Urinary bladder (tissue), 4 donors: Measurements from ENCODE around the gene KRT3. TPM values are rescaled to one million over a fixed set of nuclear protein-coding genes. Genes with fewer than 3 reads are reported as not detected.

Experiments used
- DNase-seq: peaks from one replicate; pipeline ENCODE4 v3.0.0-alpha.2; 2015; ENCODE audit errors: extremely low spot score
- H3K27ac ChIP-seq: one replicate; pipeline ENCODE4 v1.5.1; 2013; ENCODE audit warnings: low read depth, mild to moderate bottlenecking, moderate library complexity
- H3K36me3 ChIP-seq: one replicate; pipeline ENCODE4 v1.6.1; 2013; ENCODE audit warnings: mild to moderate bottlenecking, moderate library complexity; ENCODE audit not compliant: insufficient read depth
- H3K4me1 ChIP-seq: one replicate; pipeline ENCODE4 v1.6.1; 2013; ENCODE audit warnings: mild to moderate bottlenecking, moderate library complexity; ENCODE audit not compliant: insufficient read depth
- H3K4me3 ChIP-seq: one replicate; pipeline ENCODE4 v1.5.1; 2013; ENCODE audit warnings: low read depth, low read length
- WGBS: extraction: QIAGEN DNeasy Blood & Tissue Kit; methylation state at CpG from one replicate; pipeline ENCODE4 v1.1.7; 2013; 5-methylcytosine and 5-hydroxymethylcytosine counted together
- polyA plus RNA-seq: library from polyadenylated mRNA; stranded (reverse); fragments of 200-250 nt; gene quantifications from one replicate; pipeline ENCODE4 v1.2.3, GENCODE V29; 2013
- total RNA-seq: library from RNA; depleted of rRNA; stranded (reverse); fragments of >200 nt; gene quantifications from one replicate; pipeline ENCODE4 v1.2.3, GENCODE V29; 2014
- donor health status: healthy with polysubstance abuse.
- donor health status: healthy.

KRT3 gene
- total and polyA plus RNA-seq, 2 donors: not detected

DNA sequence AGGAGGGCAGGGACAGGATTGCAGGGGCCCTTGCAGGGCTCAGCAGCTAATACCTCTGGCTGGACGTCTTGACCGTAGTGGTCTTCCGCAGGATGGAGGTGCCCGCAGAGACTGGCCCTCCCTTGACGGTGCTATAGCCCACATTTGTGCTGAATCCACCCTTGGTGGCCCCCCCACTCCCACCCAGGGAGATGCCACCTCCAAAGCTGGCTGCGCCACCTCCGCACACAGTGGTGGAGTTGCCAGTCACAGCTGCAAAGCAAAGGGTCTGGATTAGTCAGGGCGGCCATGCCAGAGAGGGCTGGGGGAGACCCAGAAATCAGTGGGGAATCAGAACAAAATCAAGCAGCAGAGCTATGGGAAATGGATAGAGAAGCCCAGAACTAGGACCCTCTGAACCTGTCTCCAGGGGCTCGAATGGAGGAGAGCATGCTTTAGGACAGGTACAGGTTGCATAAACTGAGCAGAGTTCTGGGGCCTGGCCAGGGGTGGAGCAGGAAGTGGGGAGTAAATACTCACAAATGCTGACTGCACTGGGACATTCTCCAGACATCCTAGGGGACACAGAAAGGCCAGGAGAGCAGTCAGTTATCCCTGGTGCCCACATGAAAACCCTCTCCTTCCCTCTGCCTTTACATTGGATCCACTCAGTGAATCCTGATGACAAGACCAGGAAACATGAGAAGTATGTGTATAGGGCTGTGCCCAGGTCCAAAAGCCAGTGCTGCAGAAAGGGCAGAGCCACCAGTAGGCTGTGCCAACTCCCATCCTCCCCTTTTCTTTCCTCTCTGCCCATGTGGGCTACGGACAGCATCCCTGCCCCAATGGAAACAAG is 26.1 kb upstream of the KRT3 start:
- no peak overlapping the region for H3K27ac ChIP-seq
- no peak overlapping the region for H3K4me3 ChIP-seq
- DNase-seq: no peak
- H3K4me1 ChIP-seq: no peaks in the 10 kb centered on the region
- no peaks in the 10 kb centered on the region for H3K36me3 ChIP-seq
- WGBS: 84% methylated on average over 10 of the region's 10 CpGs

DNA sequence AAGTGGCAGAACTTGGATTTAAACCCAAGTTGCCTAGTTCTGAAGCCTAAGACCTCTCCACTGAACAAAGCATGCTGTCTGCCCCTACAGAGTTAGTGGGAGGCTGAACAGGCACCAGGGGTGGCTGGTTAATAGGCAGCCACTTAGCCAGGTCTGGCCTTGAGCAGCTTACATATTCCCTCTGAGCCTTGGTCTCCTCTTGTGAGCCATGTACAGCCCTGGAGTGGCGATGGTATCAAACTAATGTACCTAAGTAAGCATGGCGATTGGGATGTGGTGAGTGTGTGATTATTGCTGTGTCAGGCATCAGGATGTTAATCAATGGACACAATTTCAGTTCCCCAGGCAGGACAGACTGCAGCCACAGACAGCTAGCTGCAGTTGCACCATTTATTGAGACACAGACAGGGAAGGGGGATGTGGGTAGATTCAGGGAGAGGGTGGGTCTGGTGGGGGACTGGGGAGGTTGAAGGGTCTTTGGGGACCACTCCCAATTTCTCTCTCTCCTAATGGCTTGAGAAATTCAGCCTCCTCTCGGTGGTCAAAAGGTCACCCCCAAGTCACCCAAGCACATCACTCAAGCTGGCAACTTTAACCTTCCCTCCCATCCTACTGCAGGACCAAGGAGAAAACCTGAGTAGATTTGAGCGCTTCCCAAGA is 25.3 kb upstream of the KRT3 start:
- H3K36me3 ChIP-seq: no peaks in the 10 kb centered on the region
- 94% methylated on average over 4 of the region's 4 CpGs for WGBS
- H3K4me1 ChIP-seq: no peaks in the 10 kb centered on the region
- no peak overlapping the region for H3K4me3 ChIP-seq
- DNase-seq: no peak
- H3K27ac ChIP-seq: no peak overlapping the region

GRCh38 chr12:52820521-52820920 is 24.6 kb upstream of the KRT3 start:
- 92% methylated on average over 6 of the region's 6 CpGs for WGBS
- no peaks in the 10 kb centered on the region for H3K4me1 ChIP-seq
- no peak for DNase-seq
- no peaks in the 10 kb centered on the region for H3K36me3 ChIP-seq
- H3K27ac ChIP-seq: no peak overlapping the region
- no peak overlapping the region for H3K4me3 ChIP-seq

DNA sequence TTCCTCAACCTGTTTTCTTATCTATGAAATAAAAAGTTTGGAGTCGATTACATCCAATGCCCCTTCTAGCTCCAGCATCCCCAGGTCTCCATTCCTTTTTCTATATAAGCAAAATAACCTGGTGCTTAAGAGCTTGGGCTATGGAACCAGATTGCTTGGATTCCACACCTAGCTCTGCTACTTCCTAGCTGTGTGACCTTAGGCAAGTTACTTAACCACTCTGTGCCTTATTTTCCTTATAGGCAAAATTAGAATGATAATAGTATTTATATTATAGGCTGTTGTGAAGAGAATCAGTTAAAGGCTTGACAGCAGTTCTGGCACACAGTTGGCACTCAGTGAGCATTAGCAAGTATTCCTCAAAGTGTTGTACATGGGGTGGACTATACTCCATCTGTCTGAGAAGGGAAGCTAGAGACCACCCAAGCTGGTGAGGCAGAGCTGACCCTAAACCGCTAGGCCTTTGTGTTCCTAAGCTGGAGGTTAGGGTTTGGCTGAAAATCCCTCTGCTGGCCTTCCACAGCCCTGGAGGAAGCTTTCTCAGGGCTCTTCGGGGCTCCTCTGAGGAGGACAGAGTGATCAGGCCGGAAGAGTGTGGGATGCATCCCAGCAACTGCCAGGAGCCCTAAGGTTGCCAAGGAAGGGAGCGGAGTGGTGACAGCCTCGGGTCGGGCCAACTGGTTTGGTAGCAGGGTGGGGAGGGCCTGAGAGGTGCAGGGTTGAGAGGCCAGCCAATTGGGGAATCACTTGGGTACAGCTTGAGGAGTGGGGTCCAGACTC is 24.0 kb upstream of the KRT3 start:
- Histone ChIP-seq H3K4me3 (no peak overlapping the region), H3K4me1 (no peaks in the 10 kb centered on the region), H3K36me3 (no peaks in the 10 kb centered on the region), H3K27ac (no peak overlapping the region)
- DNase-seq: no peak
- WGBS: 76% methylated on average over 7 of the region's 7 CpGs

GRCh38 chr12:52818887-52819420 is 23.0 kb upstream of the KRT3 start:
- Histone ChIP-seq H3K4me3 (no peak overlapping the region), H3K27ac (no peak overlapping the region), H3K4me1 (no peaks in the 10 kb centered on the region), H3K36me3 (no peaks in the 10 kb centered on the region)
- 45% methylated on average over 7 of the region's 7 CpGs for WGBS
- no peak for DNase-seq

GRCh38 chr12:52818388-52818787 is 22.5 kb upstream of the KRT3 start:
- Histone ChIP-seq H3K4me1 (no peaks in the 10 kb centered on the region), H3K4me3 (no peak overlapping the region), H3K27ac (no peak overlapping the region), H3K36me3 (no peaks in the 10 kb centered on the region)
- DNase-seq: no peak
- WGBS: 46% methylated on average over 7 of the region's 7 CpGs

DNA sequence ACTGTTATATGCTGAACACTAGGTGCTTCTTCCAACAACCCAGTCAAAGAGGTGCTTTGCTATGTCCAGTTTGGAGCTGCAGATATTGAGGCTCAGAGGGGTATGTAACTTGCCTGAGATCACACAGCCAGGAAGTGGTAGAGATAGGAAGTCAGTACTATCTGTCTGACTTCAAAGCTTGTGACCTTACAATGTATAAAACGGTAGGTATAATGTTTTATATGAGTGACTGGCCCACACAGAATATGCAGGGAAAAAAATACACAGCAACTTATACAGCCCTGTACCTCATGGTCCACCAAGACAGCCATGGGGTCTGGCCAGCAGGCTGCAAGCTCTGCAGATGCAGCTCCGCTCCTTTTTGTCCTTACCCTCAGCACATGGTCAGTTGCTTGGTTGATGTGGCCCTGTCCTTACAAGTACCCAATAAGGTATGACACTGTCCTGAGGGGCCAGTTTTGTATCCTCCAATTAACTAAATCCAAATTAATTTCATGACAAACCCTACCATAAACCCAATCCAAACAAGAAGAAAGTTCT is 21.9 kb upstream of the KRT3 start:
- no peak overlapping the region for H3K27ac ChIP-seq
- no peak for DNase-seq
- no peaks in the 10 kb centered on the region for H3K36me3 ChIP-seq
- H3K4me1 ChIP-seq: no peaks in the 10 kb centered on the region
- H3K4me3 ChIP-seq: no peak overlapping the region
- WGBS: 84% methylated on average over 2 of the region's 2 CpGs

- 95% methylated on average over 8 of the region's 8 CpGs for WGBS
- no peaks in the 10 kb centered on the region for H3K36me3 ChIP-seq
- no peaks in the 10 kb centered on the region for H3K4me1 ChIP-seq
- no peak overlapping the region for H3K4me3 ChIP-seq
- no peak overlapping the region for H3K27ac ChIP-seq
- DNase-seq: no peak
These were observed 21.2 kb upstream of the KRT3 start for GRCh38 chr12:52817003-52817698.

GRCh38 chr12:52815676-52816588 is 20.0 kb upstream of the KRT3 start:
- H3K36me3 ChIP-seq: no peaks in the 10 kb centered on the region
- 71% methylated on average over 9 of the region's 9 CpGs for WGBS
- no peaks in the 10 kb centered on the region for H3K4me1 ChIP-seq
- H3K4me3 ChIP-seq: no peak overlapping the region
- DNase-seq: no peak
- H3K27ac ChIP-seq: no peak overlapping the region

DNA sequence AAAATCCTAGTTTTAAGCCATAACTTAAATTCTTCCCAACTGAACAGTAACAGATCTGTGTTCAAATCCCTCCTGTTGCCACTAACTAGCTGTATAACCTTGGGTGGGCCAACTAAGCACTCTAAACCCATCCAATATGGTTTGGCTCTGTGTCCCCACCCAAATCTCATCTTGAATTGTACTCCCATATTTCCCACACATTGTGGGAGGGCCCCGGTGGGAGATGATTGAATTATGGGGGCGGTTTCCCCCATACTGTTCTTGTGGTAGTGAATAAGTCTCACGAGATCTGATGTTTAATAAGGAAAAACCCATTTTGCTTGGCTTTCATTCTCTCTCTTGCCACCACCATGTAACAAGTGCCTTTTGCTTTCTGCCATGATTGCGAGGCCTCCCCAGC is 19.2 kb upstream of the KRT3 start:
- no peak overlapping the region for H3K4me3 ChIP-seq
- WGBS: 96% methylated on average over 4 of the region's 4 CpGs
- H3K4me1 ChIP-seq: no peaks in the 10 kb centered on the region
- no peaks in the 10 kb centered on the region for H3K36me3 ChIP-seq
- H3K27ac ChIP-seq: no peak overlapping the region
- DNase-seq: no peak

- Histone ChIP-seq H3K4me1 (no peaks in the 10 kb centered on the region), H3K4me3 (no peak overlapping the region), H3K27ac (no peak overlapping the region), H3K36me3 (no peaks in the 10 kb centered on the region)
- no peak for DNase-seq
- 80% methylated on average over 4 of the region's 4 CpGs for WGBS
These were observed 18.8 kb upstream of the KRT3 start for GRCh38 chr12:52814710-52815155.
